Stimulated activated CD4-positive, alpha-beta T cell treated with anti-CD3 and anti-CD28 coated beads, Interleukin-4, amount 100 ng/mL, for 48 hours (primary cell): ENCODE data around the gene PLCXD3.

ENCODE experiments used
- DNase-seq, 2 donors: peaks; one replicate each; pipeline ENCODE4 v3.0.0-alpha.2; 2020; ENCODE audit warnings: low read depth in 2 of 2

Gene PLCXD3

DNA sequence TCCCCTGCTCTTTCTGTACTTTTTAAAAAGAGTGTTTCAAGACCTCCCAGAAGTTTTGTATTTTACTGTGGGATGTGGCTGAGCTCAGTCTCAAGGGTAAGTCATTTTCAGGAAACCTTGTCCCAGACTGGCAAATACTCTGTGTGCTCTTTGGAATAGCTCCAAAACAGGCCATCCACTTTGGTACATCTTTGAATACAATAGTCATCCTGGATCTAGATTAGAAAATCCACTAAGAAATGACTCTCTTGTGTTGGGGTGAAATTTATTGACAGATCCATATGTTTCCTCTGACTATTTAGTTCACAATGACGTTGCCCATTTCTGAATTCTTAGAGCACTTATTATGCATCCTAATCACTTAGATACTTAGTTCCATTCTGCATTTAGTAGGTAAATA is 95.2 kb downstream of the PLCXD3 start:
- DNase-seq = no peak

DNA sequence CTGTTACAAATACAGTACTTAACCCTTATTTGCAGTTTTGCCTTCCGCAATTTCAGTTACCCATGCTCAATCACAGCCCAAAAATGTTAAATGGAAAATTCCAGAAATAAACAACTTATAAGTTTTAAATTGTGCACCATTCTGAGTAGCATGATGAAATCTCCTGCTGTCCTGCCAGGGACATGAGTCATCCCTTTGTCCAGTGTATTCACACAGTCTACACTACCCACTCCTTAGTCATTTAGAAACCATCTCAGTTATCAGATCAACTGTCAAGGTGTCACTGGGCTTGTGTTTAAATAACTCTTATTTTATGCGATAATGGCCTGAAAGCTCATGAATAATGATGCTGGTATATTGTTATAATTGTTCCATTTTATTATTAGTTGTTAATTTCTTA is 95.8 kb downstream of the PLCXD3 start:
- DNase-seq = no peak

DNA sequence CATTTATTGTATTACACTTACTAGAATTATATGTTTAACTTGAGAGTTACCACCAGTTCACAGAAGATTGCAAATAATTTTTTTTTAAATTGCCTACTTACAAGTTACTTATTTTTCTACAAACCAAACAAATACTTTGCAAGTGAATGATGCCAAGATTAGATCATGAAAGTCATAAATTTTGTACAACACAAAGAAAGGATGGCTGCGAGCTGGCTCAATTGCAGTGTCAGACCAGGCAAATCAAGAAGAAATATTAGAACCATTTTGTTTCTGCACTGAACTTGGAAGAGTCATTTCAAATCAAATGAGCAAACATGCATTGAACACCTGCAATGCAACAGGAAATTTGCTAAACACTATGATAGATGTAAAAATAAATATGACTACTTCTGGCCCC is 97.3 kb downstream of the PLCXD3 start:
- no peak for DNase-seq

DNA sequence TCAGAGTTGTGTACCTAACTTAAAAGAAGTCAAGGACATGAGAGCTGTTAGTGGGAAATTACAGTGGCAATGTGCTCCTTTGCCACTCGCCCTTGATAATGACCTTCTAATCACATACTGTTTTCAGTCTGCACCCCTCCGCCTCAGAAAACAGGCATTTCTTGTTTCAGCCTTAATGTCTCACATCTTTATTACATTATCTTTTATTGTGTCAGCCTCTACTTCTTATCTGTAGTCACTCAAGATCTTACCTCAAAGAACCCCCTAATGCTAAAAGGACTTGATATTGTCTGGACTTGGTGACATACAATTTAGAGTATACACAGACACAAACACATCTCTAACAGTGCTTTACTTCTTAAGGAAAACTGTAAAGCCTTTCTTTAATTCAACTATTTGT is 97.9 kb downstream of the PLCXD3 start:
- no peak for DNase-seq

DNA sequence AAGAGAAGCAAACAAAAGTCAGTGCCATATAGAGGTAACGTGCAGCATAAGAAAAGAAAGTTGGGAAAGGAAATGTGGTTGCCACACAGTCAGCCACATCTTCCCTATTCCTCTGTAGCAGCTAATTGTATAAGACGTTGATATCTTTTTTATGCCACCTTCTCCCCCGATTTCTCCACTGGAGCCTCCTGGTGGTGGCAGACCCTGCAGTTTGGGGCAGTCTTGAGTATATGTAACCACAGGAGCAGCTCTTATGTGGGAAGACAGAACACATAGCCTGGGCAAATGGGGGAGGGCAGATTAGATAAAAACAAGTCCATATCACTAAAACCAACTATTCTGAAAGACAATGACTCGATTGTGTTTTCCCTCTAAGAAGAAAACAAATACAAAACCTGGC is 99.7 kb downstream of the PLCXD3 start:
- DNase-seq = no peak

DNA sequence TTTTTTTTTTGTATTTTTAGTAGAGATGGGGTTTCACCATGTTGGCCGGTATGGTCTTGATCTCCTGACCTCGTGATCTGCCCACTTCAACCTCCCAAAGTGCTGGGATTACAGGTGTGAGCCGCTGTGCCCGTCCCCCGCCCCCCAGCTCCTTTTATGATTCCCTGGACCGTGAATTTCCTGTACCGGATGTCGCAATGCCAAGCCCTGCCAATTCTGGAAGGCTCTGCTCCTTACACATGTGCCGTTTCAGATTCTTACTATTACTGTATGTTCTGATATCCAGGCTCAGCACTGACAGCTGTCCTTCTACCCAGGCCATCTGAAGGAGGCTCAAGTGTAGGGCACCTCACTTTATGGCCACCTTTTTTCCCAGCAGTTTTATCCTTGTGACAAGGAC is 100.1 kb downstream of the PLCXD3 start:
- DNase-seq = no peak

DNA sequence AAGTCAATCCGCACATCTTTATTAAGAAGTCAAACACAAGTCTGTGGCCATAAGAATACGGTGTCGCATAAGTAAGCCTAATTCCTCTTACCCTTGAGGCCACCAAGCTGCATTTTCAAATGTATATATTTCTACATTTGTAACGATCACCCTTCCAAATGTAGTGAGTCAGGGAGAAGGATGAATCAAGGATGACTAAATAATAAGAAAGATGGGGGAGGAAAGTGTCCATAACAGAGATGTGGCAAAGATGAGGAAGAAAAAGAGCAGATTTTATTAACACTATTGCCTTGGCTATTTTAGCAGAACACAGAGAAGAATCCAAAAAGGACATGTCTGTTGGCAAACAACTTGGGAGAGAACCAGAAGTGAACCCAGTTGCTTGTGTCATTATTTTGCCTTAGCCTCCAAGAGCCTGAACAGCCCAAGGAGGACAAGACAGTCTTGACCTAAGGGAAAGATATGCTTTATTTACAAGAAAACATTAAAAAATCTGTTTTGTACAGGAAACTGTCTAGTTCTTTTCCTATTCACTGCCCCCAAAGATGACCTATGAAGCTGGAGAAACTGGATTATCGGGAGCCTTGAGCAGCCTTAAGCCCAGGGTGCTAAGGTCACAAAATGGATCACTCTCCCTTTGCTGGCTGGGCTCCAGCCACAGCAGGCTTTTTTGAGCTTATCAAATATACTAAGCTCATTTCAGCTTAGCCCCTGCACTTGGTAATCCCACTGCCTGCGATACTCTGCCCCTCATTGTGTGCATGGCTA is 101.5 kb downstream of the PLCXD3 start:
- no peak for DNase-seq

DNA sequence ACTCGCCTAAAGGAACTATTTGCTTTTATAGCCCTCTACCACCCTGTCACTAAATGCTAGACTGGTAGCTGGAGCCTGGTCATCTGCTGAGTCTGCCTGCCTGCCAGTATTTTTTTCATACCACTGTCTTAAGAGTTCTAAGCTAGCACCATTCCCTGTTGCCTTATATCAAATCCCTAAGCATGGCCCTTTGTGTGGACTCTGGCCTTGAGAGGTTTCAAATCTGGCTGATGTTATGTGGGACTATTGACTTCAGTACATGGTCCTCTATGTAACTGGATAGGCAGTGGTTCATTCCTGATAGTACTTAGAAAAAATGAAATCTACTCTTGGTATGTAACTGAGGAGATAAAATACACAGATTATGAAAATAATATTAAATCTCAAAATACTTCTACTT is 103.5 kb downstream of the PLCXD3 start:
- no peak for DNase-seq

DNA sequence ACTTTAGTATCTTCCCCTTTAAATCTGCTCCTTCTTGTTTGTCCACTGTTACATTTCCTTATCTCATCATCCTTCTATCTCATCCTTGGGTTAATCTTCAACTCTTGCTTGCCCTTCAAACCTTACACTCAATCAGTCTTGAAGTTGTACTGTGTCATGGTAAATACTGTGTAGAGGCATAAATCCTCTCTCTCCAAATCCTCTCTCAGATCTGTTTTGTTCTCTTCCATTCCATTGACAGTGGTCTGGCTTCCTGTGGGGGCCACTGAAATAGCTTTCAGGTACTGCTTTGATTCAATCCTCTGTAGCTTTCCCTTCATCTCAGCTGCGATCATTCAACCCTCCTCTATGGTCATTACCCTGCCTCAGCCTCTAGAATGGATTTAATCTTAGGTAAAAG is 104.0 kb downstream of the PLCXD3 start:
- no peak for DNase-seq

DNA sequence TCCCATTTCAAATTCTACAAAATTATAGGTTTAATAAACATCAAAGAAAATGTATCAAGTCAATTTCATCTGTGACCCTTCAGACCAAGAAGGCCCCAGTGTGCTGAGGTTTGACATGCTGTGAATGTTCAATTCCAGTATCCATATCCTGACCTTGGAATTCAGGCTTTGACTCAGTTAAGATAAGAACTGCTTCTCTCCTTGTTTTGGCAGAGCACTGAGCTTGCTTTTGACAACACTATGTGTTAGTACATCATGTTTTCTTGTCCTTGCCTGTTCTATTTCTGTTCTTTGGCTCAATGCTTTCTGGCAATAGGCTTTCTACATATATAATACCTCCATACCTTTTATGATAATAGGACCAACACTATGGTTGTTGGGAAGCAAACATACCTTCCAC is 105.6 kb downstream of the PLCXD3 start:
- DNase-seq = no peak

DNA sequence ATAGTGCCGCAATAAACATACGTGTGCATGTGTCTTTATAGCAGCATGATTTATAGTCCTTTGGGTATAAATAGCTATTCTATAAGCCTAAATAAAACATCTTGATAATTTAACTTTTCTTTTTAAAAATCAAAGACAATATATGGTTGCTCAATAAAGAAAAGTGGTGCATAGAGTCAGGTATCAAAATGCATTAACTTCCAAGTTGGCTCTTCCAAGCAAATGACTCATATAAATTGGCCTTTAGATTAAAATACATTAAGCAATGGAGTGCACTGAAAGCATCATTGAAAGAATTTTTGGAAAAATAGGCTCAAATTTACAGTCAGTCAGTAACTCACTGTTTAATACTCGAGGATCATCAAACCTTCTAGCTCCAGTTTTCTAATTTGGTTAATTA is 106.6 kb downstream of the PLCXD3 start:
- DNase-seq = no peak

DNA sequence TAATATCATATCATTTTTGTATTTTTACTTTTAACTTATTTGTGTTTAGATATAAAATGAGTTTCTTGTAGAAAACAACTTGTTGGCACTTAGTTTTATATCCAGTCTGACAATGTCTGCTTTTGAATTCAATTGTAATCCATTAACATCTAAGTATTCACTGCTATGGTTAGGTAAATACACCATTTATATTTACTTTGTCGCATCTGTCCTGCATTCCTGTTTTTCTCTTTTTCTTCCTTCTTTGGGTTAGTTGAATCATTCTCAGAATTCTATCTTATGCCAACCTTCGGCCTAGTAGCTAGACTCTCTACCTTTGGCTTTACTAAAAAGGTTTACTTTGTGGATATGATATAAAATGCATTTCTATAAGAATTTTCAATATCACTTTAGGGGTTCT is 107.6 kb downstream of the PLCXD3 start:
- DNase-seq = no peak

DNA sequence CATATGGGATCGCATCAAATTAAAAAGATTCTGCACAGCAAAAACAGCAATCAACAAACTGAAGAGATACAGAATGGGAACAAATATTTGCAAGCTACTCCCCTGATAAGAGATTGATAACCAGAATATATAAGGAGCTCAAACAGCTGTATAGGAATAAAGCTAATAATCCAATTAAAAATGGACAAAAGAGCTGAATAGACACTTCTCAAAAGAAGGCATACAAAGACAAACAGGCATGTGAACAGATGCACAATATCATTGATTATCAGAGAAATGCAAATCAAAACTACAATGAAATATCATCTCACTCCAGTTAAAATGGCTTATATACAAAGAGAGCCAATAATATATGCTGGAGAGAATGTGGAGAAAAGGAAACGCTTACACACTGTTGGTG is 110.6 kb downstream of the PLCXD3 start:
- no peak for DNase-seq

DNA sequence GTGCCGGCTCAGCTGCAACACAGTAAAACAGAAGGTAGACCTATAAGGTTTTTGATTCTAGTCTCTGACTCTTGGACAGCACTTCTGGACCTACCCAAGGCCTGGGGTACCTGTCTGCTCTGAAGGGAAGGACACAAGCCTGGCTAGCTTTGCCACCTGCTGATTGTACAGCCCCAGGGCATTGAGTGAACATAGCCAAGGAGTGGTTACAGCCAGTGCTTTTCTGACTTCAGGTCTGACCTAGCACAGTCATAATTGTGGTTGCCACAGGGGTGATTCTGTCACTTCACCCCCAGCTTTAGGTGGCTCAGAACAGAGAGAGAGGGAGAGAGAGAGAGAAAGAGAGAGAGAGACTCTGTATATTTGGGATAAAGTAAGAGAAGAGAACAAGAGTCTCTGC is 118.4 kb downstream of the PLCXD3 start:
- no peak for DNase-seq

DNA sequence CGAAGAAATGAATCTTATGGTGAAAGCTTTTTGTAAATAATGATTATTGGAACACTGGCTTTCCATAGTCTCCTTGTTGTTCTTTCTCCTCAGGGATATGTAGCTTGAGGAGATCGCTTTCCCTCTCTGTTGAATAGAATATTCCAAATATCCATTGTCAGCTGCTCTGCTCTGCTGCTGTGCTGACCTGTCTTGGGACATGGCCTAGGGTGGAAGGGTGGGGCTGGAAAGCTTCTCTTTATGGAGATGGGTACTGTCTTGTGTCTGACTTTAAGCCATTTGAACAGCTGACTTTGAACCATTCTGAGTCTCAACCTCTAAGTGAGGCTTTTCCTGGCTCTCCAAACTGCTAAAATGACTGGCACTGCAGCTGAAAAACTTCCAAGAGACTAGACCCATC is 135.8 kb downstream of the PLCXD3 start:
- DNase-seq = no peak

DNA sequence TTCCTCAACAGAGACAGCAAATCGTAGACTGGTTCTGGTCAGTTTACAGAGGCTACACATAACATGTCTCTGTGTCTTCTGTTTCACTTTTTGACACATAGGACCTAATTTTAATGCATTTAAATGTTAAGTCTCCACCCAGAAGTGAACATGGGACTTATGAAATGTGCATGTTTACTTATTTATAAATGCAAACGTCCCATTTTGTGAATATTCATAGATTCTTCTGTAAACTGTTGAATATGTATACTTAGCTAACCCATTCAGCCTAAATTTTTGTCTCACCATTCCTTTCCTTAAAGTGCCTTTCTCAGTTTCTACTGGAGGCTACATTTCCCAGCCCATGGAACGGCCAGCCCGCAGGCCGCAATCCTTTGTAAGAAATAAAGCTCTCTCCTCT is 137.2 kb downstream of the PLCXD3 start:
- no peak for DNase-seq

DNA sequence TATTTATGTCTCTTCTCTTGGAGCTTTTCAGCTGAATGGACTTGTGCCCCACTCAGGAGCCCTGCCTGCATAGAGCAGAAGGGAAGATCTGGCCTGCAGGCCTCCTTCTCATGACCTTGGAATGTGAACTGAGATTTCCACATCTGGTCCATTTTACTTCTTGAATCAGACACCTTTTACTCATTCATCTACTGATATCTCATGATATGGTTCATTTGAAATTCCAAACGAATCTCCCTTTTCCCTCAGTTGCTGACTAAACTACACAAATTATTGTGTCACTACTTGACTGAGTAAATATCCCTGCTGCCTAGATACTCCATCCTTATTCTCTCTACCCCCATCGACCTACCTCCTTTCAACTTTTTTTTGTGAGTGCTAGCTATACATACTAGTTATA is 138.7 kb downstream of the PLCXD3 start:
- no peak for DNase-seq

DNA sequence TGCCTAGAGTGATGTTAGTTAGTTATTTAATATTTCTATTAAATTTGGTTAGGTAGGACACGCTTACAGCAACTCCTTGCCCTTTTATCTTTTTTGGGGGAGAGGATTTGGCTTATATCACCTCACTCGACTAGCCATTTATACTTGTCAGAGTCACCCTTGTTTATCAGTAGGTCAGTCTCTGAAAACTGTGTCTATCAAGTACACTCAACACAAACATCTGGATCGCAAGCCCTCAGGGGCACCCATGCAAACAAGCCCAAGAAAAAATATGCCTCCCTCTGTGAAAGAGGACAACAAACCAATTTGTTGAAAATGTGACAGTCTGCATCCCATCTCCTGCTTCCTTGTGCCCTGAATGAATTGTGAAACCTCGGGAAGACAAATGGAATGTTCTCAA is 139.9 kb downstream of the PLCXD3 start:
- no peak for DNase-seq

DNA sequence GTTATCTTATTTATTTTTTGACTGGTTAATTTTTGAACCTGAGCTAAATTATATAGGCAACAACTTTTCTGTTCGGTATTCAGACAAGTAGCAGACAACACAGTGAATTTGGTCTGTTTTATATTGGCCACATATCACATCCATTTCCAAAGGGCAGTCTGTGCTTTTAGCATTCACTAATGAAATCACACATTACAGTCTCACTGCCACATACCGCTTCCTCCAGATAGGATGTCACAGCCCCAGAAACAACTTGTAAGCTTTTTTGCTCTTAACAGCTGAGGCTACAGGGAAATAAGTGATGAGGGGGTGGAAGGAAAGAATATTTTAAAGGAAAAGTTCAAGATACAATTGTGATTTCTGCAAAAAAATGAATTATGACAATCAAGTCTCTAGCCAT is 140.6 kb downstream of the PLCXD3 start:
- no peak for DNase-seq

DNA sequence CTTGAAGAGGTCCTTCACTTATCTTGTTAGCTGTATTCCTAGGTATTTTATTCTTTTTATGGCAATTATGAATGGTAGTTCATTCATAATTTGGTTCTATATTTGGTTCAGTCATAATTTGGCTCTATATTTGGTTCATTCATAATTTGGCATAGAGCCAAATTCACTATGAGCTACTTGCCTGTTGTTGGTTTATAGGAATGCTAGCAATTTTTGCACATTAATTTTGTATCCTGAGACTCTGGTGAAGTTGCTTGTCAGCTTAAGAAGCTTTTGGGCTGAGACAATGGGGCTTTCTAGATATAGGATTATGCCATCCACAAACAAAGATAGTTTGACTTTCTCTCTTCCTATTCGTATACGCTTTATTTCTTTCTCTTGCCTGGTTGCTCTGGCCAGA is 142.2 kb downstream of the PLCXD3 start:
- DNase-seq = no peak

DNA sequence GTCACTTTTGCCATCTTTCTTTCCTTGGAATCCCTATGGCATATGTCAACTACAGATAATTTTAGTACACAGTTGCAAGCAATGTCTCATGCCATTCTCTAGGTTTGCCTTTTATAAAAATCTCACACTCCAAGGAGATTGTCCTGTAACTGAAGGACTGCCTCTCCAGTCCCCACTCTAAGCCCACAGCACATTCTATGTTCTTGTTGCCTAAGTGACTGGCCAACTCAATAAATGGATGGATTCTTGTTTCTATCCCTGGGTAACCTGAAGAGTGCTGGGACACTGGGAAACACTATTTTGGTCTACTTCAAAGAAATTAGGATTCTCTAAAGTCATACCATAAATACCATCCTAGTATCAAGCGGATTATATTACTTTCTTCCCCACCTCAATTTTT is 145.0 kb downstream of the PLCXD3 start:
- no peak for DNase-seq

DNA sequence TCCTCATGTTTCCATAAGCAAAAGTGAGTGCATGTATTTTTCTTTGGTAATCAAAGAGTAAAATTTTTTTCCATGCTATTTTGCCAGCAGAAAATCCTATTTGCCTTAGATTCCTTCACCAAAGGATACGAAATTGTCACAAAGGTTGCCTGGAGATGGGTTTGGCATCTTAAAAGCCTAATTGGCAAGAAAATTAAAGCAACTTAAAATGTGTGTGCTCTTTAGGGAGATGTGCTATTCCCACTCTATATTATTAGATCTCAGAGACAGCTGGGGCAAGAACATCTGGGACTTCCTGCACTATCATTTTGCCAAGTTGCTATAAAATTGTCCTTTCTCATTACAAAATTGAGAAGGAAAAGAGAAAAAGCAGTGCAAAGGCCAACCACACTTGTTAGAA is 146.1 kb downstream of the PLCXD3 start:
- no peak for DNase-seq

DNA sequence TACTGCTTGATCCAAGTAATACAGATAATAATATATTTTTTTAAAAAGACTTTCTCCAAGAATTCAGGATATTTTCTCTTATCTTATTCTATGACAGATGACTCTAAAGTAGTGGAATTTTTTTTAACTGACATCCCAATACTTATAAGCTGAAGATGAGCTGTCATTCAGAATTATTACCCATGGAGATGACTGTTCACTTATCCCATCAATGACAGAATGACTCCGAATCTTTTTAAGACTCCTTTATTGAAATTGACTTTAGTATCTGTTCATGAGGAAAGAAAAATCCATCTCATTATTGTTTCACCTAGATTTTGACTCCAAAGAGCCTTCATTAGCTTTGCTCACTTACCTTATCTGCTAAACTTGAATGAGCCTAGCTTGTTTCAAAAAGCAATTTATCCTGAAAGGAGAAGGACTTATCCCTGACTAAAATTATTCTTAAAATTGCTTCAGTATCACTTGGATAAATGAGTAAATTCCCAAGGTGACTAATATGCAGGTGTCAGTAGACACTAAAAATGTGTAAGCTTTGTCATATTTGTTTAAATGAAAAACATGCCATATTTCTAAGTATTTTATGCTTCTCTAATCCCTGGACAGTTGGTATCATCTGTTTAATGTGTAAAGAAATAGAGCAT is 146.9 kb downstream of the PLCXD3 start:
- no peak for DNase-seq

DNA sequence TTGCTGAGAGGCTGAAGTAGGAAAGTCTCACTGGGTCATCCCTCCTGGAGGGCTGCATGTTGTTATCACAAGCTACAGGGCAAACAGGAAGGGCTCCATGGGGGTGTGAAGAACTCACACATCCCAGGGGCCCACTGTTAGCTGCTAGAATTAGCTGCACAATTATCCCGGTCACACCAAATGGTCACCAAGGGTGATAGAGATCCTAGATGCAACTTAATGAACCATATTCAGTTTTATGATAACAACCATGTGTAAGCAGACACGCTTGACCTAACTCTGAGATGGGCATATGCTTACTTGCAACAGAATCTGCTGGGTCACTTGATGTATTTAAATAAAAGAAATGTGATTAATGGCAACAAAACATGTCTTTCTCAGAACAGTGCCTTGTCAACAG is 153.6 kb downstream of the PLCXD3 start:
- no peak for DNase-seq
